GM15510 (cell line): Measurements from ENCODE around the gene LHB.

Experiments
- POLR2A ChIP-seq: IDR thresholded peaks from 3 replicates; pipeline ENCODE4 v1.6.1; 2011; ENCODE audit warnings: borderline replicate concordance; ENCODE audit not compliant: insufficient read length; ENCODE audit errors: extremely low read depth

The LHB gene

GRCh38 chr19:48987323-48987722 lies 29.6 kb downstream of the LHB start:
- no peak for TF ChIP-seq POLR2A

GRCh38 chr19:48986211-48986610 lies 30.7 kb downstream of the LHB start:
- TF ChIP-seq POLR2A: no peak

GRCh38 chr19:48985711-48986110 lies 31.2 kb downstream of the LHB start:
- no peak for TF ChIP-seq POLR2A

- no peak for TF ChIP-seq POLR2A
Measured at GRCh38 chr19:48982280-48982679, 34.6 kb downstream of the LHB start.

- TF ChIP-seq POLR2A: no peak
Measured at GRCh38 chr19:48977061-48977460, 39.8 kb downstream of the LHB start.

- TF ChIP-seq POLR2A: no peak
Measured at GRCh38 chr19:48975947-48976847, 40.7 kb downstream of the LHB start.

- TF ChIP-seq POLR2A: no peak
Measured at GRCh38 chr19:48970923-48971395, 45.9 kb downstream of the LHB start.

- TF ChIP-seq POLR2A: no peak
Measured at GRCh38 chr19:48970139-48970766, 46.6 kb downstream of the LHB start.

- TF ChIP-seq POLR2A: no peak
Measured at GRCh38 chr19:48969276-48970138, 47.4 kb downstream of the LHB start.

GRCh38 chr19:48968813-48969218 lies 48.1 kb downstream of the LHB start:
- no peak for TF ChIP-seq POLR2A

- no peak for TF ChIP-seq POLR2A
Measured at GRCh38 chr19:48968179-48968661, 48.7 kb downstream of the LHB start.

GRCh38 chr19:48967346-48968178 lies 49.3 kb downstream of the LHB start:
- TF ChIP-seq POLR2A: peak; percentile 48

- TF ChIP-seq POLR2A: no peak
Measured at GRCh38 chr19:48966541-48967345, 50.1 kb downstream of the LHB start.
